HG03521 (cell line): ENCODE results near the gene NIPBL.
"Not testable (repeated sequence)": the region's sequence is repeated elsewhere in the genome, so short reads cannot be mapped to it uniquely, and the experiment has no call there.

Source experiments
- ATAC-seq: cut with Tn5 transposase; IDR thresholded peaks from one replicate; pipeline ENCODE4 v1.9.1; 2021; ENCODE audit warnings: mild to moderate bottlenecking, moderate library complexity; ENCODE audit not compliant: unreplicated experiment

The NIPBL gene

DNA sequence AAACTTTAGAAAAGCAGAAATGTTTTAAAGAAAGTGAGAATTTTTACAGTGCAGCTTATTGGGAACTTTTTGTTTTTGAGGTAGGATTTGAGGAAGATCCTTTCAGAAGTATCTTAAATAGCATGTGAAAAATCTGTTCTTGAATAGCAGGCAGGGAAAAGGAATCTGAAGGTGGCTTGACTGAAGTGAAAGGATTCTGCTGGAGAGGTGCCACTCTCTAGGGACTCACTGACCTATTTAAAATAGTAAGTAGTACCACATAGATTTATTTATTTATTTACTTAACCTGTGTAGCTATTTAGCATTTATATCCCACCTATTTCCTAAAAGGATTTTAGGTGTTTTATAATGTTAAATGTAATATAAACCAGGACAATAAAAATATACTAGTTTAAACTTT is 69.1 kb downstream of the NIPBL start:
- ATAC-seq = no peak

DNA sequence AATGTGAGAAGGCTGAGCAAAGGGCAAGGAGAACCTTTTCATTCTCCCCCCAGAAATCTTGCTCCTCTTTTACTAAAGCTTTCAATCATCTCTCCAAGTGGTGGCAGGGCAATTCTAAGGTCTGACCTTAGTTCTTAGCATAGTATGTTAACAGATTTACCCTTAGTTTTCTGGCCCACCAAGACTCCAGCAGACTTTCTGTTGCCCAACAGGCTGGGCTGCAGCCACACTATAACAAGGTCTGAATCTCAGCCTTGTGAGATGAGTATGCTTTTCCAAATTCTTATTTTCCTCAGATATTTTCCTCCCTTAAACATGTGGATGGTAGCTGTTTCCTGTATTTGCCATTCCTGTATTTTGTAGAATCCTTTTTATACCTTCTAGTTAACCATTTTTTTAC is 69.5 kb downstream of the NIPBL start:
- no peak for ATAC-seq

DNA sequence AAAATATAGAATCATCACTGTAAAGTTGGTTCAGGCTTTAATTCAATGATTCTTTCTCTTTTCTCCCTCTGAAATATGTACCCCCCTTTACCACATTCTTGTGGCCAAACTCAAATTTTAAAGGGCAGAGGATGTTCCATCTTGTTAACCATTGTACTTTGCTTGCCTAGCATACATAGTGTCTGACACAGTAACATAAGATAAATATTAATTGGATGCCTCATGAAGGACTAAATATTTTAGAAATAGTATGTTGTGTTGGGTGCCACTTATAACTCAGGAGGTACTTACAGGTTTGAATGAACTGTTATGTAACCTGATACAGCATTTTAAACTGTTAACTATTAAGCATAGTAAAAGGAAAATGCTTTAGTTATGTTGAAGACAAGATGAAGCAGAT is 71.5 kb downstream of the NIPBL start:
- ATAC-seq = no peak

DNA sequence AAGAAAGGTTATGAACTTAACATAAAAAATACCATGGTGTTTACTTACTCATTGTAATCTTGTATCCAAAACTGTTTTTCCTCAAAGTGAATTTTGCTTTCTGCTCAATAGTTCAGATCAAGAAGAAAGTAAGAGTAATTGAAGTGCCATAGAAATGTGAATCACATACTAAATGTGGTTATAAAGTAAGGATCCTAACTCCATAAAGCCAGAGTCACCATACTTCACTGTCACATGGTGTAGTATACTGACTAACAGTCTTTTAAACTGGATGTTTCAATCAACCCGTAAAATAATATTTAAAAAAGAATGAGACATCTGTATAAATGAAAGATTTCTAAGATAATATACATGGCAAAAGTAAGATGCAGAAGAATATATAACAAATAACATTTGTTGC is 72.1 kb downstream of the NIPBL start:
- ATAC-seq = no peak

DNA sequence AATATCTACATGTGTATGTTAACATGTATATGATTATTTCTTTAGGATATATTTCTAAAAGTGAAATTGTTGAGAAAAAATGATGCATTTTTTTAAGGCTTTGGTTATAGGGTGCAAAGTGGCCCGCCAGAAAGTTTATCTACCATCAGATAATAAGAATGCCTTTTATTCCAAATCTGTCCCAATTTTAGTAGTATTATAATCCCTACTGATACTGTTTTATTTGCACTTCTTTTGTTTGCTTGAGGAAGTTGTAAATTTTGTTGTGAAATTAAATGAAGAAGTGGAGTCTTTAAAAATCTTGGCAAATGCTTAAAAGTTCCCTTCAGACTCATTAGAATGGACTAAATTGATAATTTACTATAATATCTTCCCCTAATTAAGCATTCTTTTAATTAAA is 73.0 kb downstream of the NIPBL start:
- no peak for ATAC-seq

DNA sequence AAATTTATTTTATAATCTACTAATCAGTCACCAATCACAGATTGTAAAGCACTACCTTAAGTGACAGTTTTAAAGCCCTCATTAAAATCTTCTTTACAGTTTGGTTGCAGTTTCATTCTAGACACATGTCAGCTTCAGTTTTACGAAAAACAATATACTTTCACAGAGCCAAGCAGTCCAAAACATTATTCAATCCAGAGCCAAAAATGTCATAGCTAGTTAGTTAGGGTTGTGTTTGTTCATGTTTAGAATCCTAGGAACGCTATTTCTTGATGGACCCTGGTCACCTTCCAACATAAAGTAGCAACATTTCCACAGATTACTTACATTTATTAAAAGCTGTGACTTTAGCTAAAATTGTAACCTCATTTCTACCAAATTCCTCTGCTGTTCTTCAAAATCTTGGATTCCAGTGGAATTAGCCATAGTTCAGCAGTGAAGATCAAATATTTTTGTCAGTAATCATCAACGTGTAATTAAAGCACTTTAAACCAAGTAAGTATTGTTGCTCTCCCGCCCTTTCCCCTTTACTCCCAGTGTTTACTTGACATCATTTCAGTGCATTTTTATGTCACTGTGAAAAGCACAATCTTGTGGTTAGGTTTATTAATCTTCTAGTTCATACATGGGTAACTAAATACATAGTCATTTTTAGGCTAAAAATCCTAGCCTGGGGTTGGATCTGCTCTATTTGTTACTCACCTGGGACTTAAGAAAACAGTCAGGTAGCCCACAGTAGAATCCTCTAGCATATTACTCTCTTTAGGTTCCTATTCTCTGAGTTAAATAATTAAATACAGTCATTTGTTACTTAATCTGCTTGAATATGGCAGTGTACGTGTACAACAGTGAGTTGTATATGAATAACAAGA is 74.3 kb downstream of the NIPBL start:
- ATAC-seq = no peak

DNA sequence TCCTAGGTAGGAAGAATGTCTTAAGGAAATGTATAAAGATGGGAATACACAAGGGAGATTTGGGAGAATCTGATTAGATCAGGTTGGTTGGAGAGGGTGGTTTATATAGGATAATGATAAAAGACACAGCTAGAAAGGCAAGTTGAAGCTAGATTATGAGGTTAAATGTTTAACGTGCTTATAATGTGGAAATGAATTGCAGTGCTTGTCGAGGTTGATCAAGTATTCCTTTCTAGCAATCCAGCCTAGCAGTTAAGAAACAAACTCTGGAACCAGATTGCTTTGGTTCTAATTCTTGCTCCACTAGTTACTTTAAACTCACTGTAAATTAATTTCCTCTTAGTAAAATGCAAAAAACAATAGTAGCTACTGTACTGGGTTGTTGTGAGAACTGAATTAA is 76.5 kb downstream of the NIPBL start:
- ATAC-seq = no peak

DNA sequence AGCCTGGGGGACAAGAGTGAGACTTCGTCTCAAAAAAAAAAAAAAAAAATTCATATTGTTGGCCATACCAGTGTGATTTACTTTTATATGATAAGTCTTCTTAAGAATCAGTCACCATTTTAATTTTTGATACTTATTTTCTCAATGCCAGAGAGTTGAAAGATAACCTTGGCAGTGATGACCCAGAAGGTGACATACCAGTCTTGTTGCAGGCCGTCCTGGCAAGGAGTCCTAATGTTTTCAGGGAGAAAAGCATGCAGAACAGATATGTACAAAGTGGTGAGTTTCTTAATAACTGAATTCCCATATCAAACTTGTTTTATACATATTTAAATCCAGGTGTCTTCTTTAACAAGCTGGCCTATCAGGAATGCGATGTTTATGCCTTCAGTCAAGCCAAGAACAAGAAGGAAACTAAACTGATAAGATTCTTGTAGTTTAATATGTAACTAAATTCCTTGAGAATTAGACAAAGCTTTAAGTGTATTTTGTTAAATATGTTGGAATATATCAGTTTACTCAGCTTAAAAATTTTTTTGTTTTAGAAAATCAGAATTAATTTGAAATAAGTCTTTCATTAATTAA is 81.5 kb downstream of the NIPBL start:
- no peak for ATAC-seq

DNA sequence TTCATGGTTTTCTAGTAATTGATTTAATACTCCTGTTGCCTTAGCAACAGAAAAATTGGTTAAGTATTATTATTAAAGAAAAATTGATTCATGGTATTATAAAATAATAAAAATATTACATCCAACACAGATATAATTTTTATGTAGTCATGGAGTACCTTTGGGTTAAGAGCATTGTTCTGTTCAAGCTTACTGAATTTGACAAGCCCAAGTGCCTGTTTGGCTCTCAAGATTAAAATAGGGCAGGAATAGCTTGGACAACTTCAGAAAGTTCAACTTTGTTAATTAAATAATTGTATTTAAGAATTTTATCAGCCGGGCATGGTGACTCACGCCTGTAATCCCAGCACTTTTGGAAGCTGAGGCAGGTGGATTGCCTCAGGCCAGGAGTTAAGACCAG is 82.0 kb downstream of the NIPBL start:
- ATAC-seq = no peak

DNA sequence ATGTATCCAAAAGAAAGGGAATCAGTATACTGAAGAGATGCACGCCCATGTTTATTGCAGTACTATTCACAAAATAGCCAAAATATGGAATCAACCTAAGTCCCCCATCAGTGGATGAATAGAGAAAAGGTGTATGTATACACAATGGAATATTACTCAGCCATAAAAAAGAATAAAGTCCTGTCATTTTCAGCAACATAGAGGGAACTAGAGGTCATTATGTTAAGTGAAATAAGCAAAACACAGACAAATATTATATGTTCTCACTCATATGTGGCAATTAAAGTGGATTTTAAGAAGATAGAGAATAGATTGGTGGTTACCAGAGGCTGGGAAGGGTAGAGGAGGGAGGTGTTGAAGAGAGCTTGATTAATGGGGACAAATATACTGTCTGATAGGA is 88.6 kb downstream of the NIPBL start:
- no peak for ATAC-seq

DNA sequence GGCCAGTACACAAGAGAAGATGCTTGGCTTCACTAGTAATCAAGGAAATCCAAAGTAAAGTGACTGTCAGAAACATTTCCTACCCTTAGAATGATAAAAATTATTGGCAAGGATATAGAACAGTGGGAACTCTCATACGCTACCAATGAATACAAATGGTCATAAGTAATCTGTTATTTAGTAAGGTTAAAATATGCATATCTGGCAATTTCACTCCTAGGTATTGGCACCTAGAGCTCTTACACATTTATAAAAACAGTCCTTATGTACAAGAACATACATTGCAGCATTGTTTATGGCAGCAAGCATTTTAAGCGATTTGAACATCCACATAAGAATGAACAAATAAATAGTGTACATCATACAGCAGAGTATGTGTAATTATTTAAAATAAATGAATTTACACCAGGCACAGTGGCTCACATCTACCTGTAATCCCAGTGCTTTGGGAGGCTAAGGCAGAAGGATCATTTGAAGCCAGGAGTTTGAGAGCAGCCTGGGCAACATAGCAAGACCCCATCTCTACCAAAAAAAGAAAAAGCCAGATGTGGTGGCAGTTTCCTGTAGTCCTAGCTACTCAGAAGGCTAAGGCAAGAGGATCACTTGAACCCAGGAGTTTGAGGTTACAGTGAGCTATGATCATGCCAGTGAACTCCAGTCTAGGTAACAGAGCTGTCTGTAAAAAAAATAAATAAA is 93.3 kb downstream of the NIPBL start:
- no peak for ATAC-seq

DNA sequence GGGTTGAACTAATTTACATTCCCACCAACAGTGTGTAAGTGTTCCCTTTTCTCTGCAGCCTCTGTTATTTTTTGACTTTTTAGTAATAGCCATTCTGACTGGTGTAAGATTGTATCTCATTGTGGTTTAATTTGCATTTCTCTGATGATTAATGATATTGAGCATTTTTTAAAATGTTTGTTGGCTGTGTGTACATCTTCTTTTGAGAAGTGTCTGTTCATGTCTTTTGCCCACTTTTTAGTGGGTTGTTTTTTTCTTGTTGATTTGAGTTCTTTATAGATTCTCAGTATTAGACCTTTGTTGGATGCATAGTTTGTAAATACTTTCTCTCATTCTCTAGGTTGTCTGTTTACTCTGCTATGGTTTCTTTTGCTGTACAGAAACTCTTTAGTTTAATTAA is 101.6 kb downstream of the NIPBL start:
- no peak for ATAC-seq

DNA sequence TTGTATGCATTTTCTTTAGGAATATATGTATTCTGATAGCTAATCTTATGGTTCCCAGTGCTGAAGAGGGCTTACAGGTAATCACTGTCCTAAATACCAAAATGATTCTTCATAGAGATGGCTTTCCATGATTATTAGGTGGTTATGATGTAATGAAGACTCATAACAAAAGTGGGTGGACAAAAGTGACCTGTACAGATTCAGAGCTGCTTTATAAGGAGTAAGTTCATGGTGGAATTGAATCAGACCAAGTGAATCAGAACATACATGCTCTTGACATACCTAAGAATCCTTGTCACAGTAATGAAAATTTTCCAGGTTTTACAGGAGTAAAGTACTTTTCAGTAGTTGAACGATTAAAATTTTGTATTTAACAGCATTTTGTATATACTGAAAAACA is 105.6 kb downstream of the NIPBL start:
- ATAC-seq = no peak

DNA sequence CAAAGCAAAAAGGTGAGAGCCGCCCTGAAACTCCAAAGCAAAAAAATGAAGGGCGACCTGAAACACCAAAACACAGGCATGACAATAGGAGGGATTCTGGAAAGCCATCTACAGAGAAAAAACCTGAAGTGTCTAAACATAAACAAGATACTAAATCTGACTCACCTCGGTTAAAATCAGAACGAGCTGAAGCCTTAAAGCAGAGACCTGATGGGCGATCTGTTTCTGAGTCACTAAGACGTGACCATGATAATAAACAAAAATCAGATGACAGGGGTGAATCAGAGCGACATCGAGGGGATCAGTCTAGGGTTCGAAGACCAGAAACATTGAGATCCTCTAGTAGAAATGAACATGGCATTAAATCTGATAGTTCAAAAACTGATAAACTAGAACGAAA is 108.8 kb downstream of the NIPBL start:
- no peak for ATAC-seq

DNA sequence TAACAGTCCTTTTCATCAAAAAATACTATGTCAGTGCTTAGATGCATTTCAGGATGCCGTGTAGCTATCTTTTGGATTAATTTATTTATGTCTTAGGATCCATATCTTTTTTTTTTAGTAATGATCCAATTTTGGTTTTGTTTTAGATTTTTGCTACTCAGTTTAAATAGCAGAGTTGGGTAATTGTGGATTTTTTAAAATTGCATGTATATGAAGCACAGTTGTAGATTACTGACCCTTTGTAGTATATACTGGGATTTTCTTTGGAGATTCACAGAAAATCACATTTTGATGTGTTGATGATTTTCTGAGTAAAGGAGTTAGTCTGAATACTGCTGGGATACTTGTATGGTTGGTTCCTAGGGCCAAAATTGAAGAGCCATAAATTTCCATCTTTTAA is 111.8 kb downstream of the NIPBL start:
- ATAC-seq = no peak

DNA sequence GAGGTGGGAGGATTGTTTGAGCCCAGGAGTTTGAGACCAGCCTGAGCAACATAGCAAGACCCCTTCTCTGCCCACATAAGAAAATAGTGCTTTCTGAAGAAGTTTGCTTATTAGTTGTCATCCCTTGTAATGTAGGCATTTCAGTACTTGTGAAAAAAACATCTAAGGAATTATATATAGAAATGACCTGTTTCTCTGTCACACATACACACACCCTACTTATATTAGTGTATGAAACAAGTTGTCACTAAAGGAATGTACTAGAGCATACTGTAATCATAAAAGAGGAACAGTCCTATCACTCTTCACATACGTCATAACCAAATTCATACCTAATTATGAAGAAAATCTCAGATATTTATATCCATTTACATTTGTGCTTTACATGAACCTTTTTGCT is 122.0 kb downstream of the NIPBL start:
- ATAC-seq = no peak

DNA sequence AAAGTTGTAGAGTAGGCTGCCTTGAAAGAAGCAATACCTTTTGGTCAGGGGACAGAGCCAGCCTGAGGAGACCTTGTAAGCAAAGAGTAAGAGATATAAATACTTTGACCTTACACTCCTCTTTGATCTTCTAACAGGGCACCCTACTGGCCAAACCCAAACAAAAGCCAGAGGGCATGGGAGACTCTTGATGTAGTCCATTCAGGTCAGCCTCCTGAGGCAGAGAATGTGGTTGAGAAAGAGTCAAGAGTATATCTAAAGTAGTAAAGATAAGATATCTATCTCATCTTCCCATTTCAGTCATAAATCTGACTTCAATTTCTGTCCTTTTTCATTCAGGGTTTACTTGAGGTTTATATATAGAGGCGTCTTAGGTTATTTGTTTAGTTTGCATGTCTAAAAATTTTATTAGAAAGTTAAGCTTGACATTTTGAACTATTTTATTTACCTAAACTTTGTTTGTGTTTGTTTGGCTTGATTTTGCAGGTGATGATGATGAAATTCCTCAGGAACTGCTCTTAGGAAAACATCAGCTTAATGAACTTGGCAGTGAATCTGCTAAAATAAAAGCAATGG is 125.7 kb downstream of the NIPBL start:
- no peak for ATAC-seq

DNA sequence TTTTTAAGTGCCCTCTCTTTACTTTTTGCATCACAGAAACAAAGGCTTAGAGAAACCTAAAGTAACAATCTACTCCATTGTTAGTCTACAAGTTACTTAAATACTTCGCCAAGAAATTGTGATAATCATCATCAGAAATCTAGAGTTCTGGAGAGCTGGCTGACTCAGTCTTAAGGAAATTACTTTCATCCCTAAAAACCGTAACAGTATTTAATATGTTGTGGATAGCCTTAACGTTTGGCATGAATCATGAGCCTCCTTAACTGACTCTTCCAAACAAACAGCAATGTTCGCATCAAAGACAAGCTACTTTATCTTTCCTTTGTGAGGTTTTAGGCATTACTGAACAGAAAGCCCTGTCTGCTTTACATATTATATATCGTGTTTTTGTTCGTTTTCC is 128.7 kb downstream of the NIPBL start:
- no peak for ATAC-seq

DNA sequence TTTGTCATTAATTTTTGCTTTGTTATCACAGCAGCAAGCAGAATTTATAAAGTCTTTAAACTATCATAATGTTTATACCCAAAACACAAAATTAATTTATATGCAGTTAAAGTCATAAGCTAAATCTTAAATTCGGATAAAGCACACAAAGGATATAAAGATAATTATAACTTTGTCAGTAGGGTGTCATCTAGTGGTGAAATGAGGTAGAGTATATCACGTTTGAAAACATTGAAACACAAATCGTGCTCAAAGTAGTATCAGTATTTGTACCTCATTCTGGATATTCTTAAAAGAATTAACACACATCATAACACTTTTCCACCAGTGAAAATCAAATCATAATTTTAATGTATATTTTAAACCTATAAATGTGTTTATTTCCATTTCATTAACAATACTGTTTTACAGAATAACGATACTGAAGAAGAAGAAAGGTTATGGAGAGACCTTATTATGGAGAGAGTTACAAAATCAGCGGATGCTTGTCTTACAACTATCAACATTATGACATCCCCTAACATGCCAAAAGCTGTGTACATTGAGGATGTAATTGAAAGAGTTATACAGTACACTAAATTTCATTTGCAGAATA is 129.5 kb downstream of the NIPBL start:
- ATAC-seq = no peak

DNA sequence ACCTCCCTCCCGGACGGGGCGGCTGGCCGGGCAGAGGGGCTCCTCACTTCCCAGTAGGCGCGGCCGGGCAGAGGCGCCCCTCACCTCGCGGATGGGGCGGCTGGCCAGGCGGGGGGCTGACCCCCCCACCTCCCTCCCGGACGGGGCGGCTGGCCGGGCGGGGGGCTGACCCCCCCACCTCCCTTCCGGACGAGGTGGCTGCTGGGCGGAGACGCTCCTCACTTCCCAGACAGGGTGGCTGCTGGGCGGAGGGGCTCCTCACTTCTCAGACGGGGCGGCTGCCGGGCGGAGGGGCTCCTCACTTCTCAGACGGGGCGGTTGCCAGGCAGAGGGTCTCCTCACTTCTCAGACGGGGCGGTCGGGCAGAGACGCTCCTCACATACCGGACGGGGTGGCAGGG is 136.6 kb downstream of the NIPBL start:
- ATAC-seq = not testable (repeated sequence)

DNA sequence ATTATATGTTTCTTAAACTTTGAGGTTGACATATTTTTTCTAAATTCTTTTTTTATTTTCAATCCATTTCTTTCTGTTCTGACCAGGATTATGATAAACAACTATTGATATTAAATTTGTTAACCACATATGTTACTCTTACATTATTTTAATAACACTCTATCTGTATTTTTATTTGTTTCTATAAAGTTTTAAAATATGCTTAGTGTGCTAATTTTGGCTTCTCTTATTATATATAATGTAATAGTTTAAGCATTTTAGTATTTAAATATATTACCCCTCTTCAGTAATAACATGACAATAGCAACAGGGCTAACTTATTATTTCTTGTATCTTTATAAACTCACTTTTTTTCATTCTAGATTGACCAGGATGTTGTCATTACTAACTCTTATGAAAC is 137.8 kb downstream of the NIPBL start:
- no peak for ATAC-seq
